GM12892 (cell line): ENCODE data around the gene MYOM3.
"Not testable (repeated sequence)": the region's sequence is repeated elsewhere in the genome, so short reads cannot be mapped to it uniquely, and the experiment has no call there.

Experiments used
- POLR2A ChIP-seq: IDR thresholded peaks from 2 replicates; pipeline ENCODE4 v1.6.1; 2011; ENCODE audit warnings: low read depth, low read length, control low read depth
- POLR2AphosphoS5 ChIP-seq: IDR thresholded peaks from 2 replicates; pipeline ENCODE4 v1.6.1; 2011; ENCODE audit warnings: low read depth, low read length, control low read depth

GRCh38 chr1:24048894-24049293 lies 63.0 kb downstream of the MYOM3 start:
- TF ChIP-seq POLR2AphosphoS5, POLR2A: not testable (repeated sequence)
